HuH-7 (cell line): ENCODE data around the gene OAS3.

Experiments used
- DNase-seq: peaks from one replicate; pipeline ENCODE4 v3.0.0; 2011; ENCODE audit warnings: low spot score

Gene OAS3

GRCh38 chr12:112961536-112961935 is 23.3 kb downstream of the OAS3 start:
- DNase-seq, result no peak

GRCh38 chr12:112962561-112962960 is 24.3 kb downstream of the OAS3 start:
- DNase-seq, result no peak

GRCh38 chr12:112963227-112963861 is 25.1 kb downstream of the OAS3 start:
- no peak for DNase-seq

GRCh38 chr12:112964067-112964670 is 25.9 kb downstream of the OAS3 start:
- no peak for DNase-seq

GRCh38 chr12:112964915-112965314 is 26.6 kb downstream of the OAS3 start:
- DNase-seq, result no peak

- DNase-seq, result no peak
Observed at GRCh38 chr12:112965643-112966042, 27.4 kb downstream of the OAS3 start.

- no peak for DNase-seq
Observed at GRCh38 chr12:112967306-112967705, 29.0 kb downstream of the OAS3 start.

- DNase-seq, result no peak
Observed at GRCh38 chr12:112967858-112968257, 29.6 kb downstream of the OAS3 start.

- DNase-seq, result no peak
Observed at GRCh38 chr12:112969547-112970306, 31.5 kb downstream of the OAS3 start.

GRCh38 chr12:112970391-112970790 is 32.1 kb downstream of the OAS3 start:
- no peak for DNase-seq

GRCh38 chr12:112971248-112971647 is 33.0 kb downstream of the OAS3 start:
- DNase-seq, result no peak

- no peak for DNase-seq
Observed at GRCh38 chr12:112973011-112973735, 34.9 kb downstream of the OAS3 start.

- no peak for DNase-seq
Observed at GRCh38 chr12:112973818-112974231, 35.6 kb downstream of the OAS3 start.

GRCh38 chr12:112974904-112975303 is 36.6 kb downstream of the OAS3 start:
- DNase-seq, result no peak

GRCh38 chr12:112977139-112977538 is 38.9 kb downstream of the OAS3 start:
- DNase-seq, result no peak

GRCh38 chr12:112977641-112978040 is 39.4 kb downstream of the OAS3 start:
- DNase-seq, result no peak

- DNase-seq, result no peak
Observed at GRCh38 chr12:112978163-112979040, 40.1 kb downstream of the OAS3 start, which contains the start of gene OAS2. TSS of gene OAS2 (plus strand) at chr12:112978519. CDS start at chr12:112978609, 90 bp downstream.

- DNase-seq, result no peak
Observed at GRCh38 chr12:112979041-112979680, 40.9 kb downstream of the OAS3 start.

GRCh38 chr12:112980491-112981158 is 42.4 kb downstream of the OAS3 start:
- DNase-seq, result no peak

- DNase-seq, result no peak
Observed at GRCh38 chr12:112985642-112986290, 47.5 kb downstream of the OAS3 start.
